GM21619 (cell line): Measurements from ENCODE around the gene HARBI1.

ENCODE experiments used
- ATAC-seq: cut with Tn5 transposase; IDR thresholded peaks from one replicate; pipeline ENCODE4 v1.9.1; 2021; ENCODE audit not compliant: unreplicated experiment

Gene HARBI1

DNA sequence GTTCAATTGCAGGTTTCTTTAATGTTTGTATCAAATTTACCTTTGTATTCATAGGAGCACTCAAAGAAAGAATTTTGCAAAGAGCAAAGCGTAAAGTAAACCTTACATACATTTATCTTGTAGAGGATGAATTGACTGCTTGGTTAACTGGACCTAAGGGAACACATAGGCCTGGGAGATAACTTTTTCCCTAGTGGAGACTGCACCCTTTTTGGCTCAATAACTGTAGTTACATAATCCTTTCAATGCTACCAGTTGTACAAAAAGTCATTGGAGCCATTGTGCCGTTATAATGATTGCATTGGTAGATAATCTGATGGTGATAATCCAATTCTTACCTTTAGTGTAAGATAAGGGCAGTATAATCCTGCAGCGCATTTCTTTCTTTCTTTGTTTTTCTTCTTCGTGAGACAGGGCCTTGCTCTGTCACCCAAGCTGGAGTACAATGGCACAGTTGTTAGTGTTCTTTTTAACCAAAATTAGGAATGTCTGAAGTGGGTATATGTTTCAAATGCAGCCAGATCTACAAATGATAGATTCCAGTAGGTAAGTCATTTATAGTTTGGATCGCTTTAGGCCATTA lies 18.6 kb upstream of the HARBI1 start:
- no peak for ATAC-seq

DNA sequence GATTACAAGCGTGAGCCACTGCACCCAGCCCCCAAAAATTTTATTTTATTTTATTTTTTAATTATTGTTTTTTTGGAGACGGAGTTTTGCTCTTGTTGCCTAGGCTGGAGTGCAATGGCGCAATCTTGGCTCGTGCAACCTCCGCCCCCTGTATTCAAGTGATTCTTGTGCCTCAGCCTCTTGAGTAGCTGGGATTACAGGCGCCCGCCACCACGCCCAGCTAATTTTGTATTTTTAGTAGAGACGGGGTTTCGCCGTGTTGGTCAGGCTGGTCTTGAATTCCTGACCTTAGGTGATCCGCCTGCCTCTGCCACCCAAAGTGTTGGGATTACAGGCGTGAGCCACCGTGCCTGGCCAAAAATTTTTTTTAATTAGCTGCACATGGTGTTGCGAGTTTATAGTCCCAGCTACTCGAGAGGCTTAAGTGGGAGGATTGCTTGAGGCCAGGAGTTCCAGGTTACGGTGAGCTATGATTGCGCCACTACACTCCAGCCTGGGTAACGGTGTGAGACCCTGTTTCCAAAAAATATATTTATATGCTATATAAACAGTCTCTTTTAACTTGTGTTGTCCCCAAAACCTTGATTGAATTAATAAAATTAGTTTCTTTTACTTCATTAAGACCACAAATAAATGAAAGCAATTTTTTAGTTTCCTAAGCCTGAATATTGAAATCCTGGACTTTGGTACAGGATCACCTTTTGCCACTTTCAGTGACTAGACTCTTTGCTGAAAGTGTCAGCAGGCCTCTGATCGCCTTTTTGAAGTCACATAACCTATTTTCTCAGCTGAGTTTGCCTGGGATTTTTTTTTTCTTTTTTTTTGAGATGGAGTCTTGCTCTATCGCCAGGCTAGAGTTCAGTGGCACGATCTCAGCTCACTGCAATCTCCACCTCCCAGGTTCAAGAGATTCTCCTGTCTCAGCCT lies 16.5 kb upstream of the HARBI1 start:
- no peak for ATAC-seq

DNA sequence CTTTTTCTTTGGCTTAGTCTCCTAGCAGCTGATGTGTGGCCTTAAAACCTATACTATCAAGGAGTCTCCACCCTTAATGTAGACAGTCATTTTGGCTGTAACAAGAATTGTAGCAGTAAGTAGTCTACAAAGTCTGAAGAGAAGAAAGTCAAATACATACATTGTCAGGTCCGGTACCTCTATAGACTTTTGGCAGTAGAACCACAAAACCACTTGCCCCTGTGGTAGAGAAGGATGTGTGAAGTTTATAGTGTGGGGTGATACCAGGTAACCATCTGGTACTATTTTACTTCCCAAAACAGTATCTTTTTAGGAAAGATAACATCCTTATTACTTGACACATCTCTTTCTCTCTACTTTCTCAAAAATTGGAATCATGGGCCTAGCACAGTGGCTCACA lies 15.5 kb upstream of the HARBI1 start:
- ATAC-seq, result no peak

DNA sequence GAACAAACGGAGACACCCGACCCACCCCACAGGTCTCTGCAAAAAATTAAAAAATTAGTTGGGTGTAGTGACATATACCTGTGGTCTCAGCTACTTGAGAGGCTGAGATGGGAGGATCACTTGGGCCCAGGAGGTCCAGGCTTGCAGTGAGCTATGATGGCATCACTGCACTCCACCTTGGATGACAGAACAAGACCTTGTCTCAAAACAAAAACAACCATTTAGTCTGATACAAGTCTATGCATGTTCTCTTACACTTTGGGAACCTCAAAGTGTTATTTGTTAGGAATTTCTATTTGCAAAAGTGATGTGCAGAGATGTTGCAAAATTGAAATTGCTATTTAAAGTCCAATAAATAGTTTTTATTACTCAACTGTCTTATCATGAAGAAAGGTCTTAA lies 14.6 kb upstream of the HARBI1 start:
- ATAC-seq, result no peak

DNA sequence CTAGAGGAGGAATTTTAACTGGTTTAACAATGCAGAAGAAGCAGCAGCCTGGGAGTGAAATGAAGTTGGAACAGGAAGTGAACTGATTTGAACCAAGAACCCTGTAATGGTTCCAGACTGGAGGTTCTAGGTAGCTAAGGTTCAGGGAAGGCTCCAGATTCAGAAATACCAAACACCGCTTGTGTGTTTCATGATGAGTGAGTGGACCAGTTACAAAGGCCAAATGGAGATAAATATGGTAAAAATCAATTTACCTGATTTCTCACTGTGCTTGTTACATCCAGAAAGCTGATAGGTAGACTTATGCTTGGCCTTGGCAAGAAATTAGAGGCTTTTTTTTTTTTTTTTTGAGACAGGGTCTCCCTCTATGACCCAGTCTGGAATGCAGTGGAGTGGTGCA lies 13.2 kb upstream of the HARBI1 start:
- ATAC-seq, result no peak

DNA sequence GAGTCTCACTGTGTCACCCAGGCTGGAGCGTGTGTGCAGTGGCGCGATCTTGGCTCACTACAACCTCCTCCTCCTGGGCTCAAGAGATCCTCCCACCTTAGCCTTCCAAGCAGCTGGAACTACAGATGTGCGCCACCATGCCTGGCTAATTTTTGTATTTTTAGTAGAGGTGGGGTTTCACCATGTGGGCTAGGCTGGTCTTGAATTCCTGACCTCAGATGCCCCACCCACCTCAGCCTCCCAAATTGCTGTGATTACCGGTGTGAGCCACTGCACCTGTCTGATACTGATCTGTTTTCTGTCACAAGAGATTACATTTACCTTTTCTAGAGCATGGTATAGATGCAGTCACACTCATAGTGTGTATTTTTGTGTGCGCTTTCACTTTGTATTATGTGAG lies 11.9 kb upstream of the HARBI1 start:
- ATAC-seq, result no peak

DNA sequence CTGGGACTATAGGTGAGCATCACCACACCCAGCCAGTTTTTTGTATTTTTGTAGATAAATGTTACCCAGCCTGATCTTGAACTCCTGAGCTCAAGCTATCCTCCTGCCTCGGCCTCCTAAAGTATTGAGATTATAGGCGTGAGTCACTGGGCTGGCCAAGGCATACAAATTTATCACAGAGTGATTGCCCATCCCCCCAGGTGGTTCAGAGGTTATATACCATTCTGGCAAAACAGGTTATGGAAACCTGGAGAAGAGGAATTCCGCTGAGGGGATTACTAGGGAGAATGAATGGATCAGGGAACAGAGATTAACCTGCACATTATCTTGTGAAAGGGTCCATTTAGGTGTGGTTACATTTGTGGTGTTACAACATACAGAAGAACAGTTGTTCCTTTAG lies 8.4 kb upstream of the HARBI1 start:
- no peak for ATAC-seq

DNA sequence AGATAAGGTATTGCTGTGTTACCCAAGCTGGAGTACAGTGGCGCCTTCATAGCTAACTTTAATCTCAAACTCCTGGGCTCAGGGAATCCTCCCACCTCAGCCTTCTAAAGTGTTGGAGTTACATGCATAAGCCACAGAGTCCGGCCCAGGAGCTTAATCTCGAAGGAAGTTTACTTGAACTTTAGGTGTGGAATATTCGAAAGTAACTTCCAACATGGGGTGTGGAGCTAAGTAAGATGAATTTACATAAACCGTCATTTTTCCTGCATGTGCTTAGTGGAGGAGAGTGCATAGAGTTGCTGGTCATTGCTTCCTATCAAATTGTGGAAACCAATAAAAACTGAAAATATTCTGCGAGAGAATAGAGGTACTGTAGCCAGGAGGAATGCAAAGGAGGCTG lies 1.8 kb upstream of the HARBI1 start:
- ATAC-seq, result no peak

DNA sequence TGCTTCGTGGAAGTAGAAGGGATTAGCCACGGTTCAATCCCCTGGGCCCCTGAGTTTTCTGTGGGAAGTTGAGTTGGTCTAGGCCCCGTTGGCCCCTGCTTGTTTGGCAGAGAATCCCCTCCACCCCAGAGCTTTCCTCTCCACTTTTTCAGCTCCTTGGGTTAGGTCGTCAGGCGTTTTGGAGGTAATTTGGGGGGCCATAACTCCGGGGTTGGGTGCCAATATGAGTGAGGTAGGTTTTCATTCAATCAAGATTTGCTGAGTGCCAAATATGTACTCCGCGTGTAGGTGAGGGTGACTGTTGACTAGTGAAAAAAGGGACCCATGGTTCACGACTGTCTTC lies 916 bp upstream of the HARBI1 start:
- no peak for ATAC-seq

DNA sequence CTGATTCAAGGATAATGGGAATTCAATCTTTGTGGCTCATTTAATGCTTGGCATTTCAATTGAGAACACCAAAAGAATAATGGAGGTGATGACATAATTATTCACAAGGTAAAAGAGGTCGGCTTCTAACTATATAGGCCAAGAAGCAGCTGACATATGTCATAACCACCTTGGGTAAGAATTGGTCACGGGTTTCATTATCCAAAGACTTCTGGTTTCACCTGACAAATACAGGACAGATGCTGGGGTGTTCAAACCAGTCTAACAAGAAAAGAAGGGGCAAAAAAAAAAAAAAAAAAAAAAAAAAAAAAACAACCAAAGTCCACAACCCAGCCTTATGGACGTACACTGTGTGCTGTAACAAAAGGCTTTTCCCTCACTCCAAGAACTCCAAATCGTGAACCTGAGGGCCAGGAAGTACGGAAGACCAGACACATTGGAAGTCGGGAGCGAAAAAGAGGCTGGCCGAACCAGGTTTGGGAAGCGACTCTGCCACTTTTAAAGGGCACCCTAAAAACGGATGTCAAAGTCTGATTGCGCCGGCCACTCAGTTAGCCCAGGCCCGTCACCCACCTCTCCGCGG lies 385 bp downstream of the HARBI1 start:
- no peak for ATAC-seq

DNA sequence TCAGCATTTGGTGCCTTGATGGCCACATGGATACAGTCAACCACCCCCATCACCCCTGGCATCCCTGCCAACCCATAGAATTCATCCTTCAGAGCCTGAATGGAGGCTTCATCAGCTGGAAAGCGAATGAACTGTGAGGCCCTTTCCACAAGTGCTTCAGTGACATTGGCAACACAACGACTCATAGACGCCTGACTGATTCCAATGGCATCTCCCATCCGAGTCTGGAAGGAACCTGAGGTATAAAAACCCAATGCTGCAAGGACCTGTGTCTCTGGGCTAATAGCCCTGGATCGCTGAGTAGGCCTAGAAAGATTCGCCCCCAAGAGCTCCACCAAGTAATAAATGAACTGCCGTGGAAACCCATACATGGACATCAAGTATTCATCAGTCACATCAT lies 1.3 kb downstream of the HARBI1 start:
- ATAC-seq, result no peak

DNA sequence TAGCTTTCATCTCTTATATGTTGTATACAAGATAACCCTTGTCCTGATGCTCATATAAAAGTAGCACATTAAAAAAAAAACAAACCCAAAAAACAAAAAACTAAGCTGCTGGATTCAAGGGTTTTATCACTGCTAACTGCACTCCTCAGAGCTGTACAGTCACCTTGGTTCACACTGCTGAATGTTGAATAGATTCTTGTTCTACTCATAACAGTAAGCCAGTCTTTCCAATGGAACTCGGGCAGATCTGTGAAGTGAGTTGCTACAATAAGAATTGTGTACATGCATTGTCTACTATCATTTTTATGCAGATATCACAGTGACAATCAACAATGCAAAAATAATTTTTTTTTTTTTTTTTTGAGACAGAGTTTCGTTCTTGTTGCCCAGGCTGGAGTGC lies 4.7 kb downstream of the HARBI1 start:
- ATAC-seq, result no peak

DNA sequence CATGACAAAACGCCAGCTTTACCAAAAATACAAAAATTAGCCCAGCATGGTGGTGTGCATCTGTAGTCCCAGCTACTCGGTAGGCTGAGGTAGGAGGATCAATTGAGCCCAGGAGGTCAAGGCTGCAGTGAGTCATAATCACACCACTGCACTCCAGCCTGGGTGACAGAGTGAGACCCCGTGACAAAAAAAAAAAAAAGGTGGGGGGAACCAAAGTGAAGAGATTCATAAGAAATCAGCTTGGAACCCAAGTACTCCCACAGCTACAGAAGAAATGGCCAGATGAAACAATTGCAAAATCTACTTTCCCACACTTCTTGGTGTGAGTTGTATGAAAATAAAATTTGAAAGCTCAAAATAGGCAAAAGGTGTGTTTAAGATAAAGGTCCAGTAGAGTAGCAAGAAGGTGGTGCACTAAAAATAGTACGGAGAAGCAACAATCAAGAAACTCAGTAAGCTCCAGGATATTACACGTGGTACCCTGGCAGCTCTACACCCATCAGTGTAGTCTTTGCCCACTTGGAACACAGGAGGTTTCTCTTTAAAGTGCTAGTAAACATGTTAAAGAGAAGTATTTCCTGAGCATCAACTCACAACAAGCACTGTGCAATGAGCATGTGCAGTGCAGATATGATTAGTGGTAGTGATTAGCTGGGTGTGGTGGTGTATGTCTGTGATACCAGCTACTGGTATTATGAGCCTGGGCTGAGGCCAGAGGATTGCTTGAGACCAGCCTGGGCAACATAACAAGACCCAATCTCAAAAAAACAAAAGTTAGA lies 5.3 kb downstream of the HARBI1 start:
- ATAC-seq, result no peak

DNA sequence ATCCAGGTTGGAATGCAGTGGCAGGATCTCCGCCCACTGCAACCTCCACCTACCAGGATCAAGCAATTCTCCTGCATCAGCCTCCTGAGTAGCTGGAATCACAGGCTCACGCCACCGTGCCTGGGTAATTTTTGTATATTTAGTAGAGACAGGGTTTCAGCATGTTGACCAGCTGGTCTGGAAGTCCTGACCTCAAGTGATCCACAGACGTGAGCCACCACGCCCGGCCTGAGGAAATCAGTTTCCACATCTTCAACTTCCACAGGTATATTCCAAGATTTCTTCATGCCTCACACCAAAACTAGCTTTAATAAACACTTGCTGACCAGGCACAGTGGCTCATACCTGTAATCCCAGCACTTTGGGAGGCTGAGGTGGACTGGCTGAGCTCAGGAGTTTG lies 7.6 kb downstream of the HARBI1 start:
- ATAC-seq, result no peak

DNA sequence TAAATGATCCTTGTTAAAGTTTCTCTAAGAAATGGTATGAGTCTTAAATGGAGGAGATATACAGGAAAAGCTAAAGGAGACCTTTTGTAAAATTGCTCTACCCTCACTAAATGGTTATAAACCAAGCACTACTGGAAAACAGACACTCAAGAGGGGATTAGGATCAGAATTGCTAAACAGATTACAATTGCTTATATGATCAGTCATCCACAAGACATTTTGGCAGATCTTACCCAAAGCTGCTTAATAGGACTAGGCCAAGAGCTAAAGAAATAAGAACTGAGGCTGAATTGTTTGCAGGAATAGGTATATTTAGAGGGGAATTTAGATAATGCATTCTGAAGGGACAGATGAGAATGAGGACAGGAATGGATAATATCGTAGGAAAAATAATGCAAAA lies 9.5 kb downstream of the HARBI1 start:
- ATAC-seq, result no peak

DNA sequence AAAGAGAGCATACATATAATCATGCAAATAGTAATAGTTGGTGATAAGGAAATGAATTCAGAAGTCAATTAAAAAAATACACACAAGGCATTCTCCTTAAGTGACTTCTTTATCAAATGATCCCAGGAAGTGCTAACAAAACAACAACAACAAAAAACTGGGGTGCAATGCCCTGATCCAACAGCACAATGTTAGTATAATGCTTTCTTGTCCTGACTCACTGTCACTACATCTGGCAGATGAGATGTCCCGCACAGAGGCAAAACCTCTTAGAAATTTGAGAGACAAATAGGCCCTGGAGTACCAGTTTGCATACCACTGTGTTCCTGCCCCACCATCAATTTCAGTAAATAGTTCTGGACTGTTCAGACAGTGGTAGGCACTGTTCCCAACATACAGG lies 12.2 kb downstream of the HARBI1 start:
- no peak for ATAC-seq

DNA sequence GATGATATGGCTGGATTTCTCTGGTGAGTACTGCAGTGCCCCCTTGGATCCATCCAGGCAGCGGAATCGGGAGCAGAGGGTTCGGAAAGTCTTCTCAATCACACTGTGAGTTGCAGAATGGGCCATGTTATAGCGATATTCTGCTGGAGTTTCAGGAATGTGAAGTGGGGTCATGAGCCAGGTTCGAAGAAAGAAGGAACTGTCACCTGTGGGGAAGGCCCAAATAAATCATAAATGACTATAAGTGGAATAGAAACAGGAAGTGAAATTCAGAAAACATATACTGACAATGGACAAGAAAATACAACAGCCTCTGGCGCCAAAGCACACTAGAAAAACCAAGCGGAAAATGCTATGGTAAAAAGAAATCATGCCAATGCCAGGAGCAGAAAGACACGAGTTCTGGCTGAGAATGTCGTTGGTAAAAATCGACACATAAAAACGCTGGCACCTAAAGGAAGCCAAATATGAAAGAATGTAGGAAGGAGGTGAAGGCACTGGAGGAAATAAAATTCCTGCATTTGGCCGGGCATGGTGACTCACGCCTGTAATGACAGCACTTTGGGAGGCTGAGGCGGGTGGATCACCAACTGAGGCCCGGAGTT lies 13.2 kb downstream of the HARBI1 start:
- no peak for ATAC-seq

DNA sequence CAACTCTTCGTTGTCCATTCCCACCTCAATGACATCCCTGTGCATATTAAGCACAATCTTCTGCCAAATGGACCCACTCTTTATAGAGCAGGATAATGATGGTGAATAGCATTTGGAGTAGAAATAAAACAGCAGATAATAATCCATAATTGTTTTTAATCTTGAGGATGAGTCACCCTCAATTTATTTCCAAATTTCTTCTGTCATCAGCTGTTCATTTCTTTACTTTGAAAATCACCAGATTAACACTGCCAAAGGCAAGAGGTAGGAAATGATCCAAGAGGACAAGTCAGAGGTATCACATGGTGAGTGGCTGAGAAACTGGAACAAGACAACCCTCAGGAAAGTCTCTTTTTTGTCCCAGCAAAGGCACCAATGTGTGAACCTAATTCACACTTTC lies 15.9 kb downstream of the HARBI1 start:
- ATAC-seq, result no peak

DNA sequence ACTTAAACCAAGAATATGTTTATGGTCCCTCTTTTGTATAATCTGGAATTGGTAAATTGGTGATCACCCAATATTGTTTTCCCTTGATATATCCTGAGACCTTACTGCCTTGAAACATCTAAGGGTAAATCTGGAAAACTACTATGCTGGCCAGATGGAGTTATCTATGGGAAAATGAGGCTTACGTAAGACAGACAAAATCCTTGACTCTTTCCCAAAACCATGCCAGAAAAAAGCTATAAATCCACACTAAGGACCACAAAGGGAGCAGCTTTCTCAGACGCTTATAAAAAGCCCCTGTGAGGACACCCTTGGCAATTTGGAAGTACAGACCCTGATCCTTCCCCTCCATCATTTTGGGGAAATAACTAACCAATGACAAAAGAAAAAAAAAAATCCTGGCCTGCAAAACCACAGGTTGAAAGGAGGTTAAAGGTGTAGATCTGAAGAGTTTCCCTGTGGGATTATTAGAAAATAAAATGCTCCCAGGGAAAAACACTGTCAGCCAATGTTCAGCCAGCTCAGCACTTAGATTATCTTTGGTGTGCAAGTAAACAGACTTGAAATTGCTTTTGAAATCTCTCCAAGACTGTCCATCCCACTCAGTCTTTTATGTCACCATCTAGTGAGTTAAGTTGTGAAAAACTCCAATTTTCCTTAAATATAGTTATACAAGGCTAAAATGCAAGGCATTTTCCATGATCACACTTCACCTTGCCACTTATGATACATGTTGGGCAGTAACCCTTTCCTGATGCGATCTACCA lies 16.6 kb downstream of the HARBI1 start:
- ATAC-seq, result no peak

DNA sequence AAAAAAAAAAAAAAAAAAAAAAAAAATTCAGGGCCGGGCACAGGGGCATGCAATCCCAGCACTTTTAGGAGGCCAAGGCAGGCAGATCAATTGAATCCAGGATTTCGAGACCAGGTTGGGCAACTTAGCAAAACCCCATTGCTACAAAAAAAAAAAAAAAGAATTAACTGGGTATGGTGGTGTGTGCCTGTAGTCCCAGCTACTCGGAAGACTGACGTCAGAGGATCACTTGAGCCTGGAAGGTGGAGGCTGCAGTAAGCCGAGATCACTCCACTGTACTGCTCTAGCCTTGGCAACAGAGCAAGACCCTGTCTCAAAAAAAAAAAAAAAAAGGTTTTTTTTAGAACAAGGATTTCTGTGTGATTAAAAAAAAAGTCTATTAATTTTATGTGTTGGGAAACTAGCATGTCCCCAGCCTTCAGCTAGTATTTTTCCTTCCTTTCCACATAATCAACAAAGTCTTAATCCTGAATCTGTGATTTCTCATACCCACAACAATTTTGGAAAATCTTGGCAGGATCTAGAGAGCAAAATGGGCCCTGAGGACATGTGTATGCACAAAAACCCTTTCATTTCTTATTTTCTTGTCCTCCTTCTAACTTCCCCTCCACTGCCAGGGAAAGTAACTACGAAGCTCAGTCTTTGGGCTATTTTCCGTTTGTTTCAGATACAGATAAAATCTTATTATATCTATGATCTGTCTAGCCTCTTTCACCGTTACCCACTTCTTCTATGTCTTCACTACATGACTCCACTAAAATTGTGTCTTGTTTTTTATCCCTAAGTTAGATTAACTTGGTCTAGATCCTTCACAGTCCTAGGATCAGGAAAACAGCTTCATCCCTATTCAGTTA lies 17.5 kb downstream of the HARBI1 start:
- no peak for ATAC-seq
